ENCODE measurements around the gene PAOX. TPM values are rescaled to one million over a fixed set of nuclear protein-coding genes. Genes with fewer than 3 reads are reported as not detected.
"Not testable (repeated sequence)": the region's sequence is repeated elsewhere in the genome, so short reads cannot be mapped to it uniquely, and the experiment has no call there.

Gene PAOX
- total RNA-seq, 1 donor from 2014 or later: 9.4 TPM

DNA sequence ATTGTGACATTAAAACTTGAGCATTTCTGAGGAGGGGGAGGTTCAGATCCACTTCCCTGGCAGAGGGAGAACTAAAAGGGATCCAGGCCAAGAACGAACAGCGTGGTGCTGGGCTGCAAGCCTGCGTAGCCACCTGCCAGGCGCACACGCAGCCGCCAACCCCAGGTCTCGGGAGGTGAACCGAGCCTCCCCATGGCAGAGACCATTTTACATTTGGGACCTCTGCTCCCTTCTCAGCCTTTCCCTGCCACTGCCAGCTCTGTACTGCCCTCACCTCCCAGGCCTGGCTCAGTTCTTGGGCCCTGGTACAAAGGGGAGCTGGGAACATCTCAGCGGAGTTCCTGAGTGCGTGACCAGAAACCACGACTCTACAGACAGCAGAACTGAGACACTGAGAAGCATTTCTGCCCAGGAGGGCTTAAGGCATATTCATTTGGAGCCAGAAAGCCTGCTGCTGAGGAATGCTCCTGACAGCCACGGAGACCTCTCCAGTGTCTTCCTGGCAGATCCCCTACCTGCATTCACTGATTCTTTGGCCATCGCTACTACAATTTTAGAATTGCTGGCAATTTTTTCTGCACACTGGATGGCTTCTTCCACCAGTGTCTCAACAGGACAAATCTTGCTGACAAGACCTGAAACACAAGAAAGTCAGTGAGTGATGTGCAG lies 13.5 kb upstream of the PAOX start:
- Mint-ChIP-seq H3K36me3 (ENCODE audit: low read depth) (peaks cover 26% of the 10 kb centered on the region), H3K4me1 (peaks cover 4% of the 10 kb centered on the region)
- intact Hi-C loops (cut with micrococcal nuclease): no loop called here

DNA sequence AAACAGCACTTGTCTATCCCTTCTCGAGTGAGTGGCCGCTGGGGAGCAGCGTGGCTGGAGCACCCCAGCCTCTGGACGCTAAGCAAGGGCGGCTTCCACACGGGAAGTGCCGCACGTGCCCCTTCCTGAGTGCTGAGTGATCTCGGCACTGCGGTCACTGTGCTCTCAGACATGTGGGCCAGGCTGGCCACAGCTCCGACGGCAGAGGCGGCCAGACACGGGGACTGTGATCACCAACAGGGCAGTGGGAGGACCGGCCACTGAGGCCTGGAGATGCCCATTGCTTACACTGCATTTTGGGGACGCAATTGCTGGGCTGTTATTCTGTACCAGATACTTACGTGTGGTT lies 13.0 kb upstream of the PAOX start:
- peaks cover 4% of the 10 kb centered on the region for H3K4me1 Mint-ChIP-seq
- H3K9me3 Mint-ChIP-seq: no peaks in the 10 kb centered on the region
- intact Hi-C loops (cut with micrococcal nuclease): no loop called here
- DNase-seq: no peak
- H3K36me3 Mint-ChIP-seq (ENCODE audit: low read depth): peaks cover 26% of the 10 kb centered on the region
- no peak overlapping the region for H3K27ac Mint-ChIP-seq
- H3K27me3 Mint-ChIP-seq: no peaks in the 10 kb centered on the region
- no peak overlapping the region for H3K4me3 Mint-ChIP-seq

More for the DNA sequence above, 13.5 kb upstream of the PAOX start:
- H3K9me3 Mint-ChIP-seq: no peaks in the 10 kb centered on the region
- no peak for DNase-seq
- H3K27me3 Mint-ChIP-seq: no peaks in the 10 kb centered on the region
- no peak overlapping the region for H3K27ac Mint-ChIP-seq
- no peak overlapping the region for H3K4me3 Mint-ChIP-seq

DNA sequence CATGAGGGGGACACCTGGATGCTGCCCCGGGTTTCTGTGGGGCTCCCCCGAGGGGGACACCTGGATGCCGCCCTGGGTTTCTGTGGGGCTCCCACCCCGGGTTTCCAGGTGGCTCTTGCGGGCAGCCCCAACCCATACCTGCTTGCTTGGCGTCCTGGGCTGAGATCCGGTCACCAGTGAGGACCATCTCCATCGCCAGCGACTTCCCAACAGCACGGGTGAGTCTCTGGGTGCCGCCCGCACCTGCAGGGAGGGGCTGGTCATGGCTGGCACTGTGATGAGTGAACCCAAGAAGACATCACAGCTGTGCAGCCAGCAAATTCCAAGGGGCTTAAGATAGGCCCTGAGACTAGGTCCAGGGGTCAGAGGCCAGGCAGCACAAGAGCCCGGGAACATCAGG lies 12.3 kb upstream of the PAOX start:
- Mint-ChIP-seq H3K27me3 (no peaks in the 10 kb centered on the region), H3K36me3 (ENCODE audit: low read depth) (peaks cover 27% of the 10 kb centered on the region), H3K9me3 (no peaks in the 10 kb centered on the region), H3K27ac (no peak overlapping the region), H3K4me3 (no peak overlapping the region), H3K4me1 (peaks cover 2% of the 10 kb centered on the region)
- intact Hi-C loops (cut with micrococcal nuclease): no loop called here
- DNase-seq: no peak

GRCh38 chr10:133367461-133367860 lies 11.6 kb upstream of the PAOX start:
- intact Hi-C loops (cut with micrococcal nuclease); H3K9me3 Mint-ChIP-seq; H3K4me1 Mint-ChIP-seq; H3K4me3 Mint-ChIP-seq; H3K27ac Mint-ChIP-seq; H3K27me3 Mint-ChIP-seq; DNase-seq: not testable (repeated sequence)
- peaks cover 24% of the 10 kb centered on the region for H3K36me3 Mint-ChIP-seq (ENCODE audit: low read depth)

- intact Hi-C loops (cut with micrococcal nuclease): no loop called here
- Mint-ChIP-seq H3K9me3 (no peaks in the 10 kb centered on the region), H3K4me3 (no peak overlapping the region), H3K27ac (no peak overlapping the region), H3K4me1 (peaks cover 5% of the 10 kb centered on the region), H3K27me3 (no peaks in the 10 kb centered on the region), H3K36me3 (ENCODE audit: low read depth) (peaks cover 25% of the 10 kb centered on the region)
- no peak for DNase-seq
Measured at GRCh38 chr10:133368153-133368552, 10.9 kb upstream of the PAOX start.

DNA sequence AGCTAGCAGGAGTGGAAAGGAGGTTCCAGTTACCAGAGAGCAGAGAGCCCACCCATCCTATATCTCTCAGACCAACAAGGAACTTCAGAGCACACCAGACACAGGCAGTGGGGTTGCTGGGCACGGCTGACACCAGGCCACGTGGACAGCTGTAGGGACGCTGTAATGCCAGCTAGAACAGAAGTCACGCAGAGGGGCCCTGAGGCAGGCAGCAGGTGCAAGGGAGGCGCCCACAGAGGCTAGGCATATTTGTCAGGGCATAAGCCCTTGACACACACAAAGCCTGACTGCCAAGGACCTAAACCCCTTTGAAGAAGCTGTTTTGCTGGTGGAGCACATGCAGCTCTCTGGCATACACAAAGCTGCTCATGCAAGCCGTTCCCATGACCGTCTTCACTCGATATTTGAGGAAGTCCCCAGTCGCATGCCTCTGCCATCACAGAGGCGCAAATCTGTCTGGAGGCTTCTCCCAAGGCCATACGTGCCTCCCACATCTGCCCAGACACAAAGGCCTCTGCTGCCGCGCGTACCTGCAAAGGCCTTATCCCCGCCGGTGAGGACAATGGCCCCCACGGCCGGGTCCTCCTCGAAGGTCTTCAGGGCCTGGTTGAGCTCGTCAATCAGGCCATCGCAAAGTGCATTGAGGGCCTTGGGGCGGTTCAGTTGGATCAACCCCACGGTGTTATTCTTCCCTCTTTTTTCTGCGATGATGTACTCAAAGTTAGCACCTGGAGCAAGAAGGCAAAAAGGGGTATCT lies 8.9 kb upstream of the PAOX start:
- intact Hi-C loops (cut with micrococcal nuclease): loop anchor here (10.0 kb wide), 1 partner anchor 1185 kb away; the partner anchor contains the start of gene DPYSL4
- peaks cover 10% of the 10 kb centered on the region for H3K4me1 Mint-ChIP-seq
- H3K27ac Mint-ChIP-seq: no peak overlapping the region
- no peaks in the 10 kb centered on the region for H3K9me3 Mint-ChIP-seq
- no peaks in the 10 kb centered on the region for H3K27me3 Mint-ChIP-seq
- no peak for DNase-seq
- H3K4me3 Mint-ChIP-seq: no peak overlapping the region
- H3K36me3 Mint-ChIP-seq (ENCODE audit: low read depth): peaks cover 21% of the 10 kb centered on the region

DNA sequence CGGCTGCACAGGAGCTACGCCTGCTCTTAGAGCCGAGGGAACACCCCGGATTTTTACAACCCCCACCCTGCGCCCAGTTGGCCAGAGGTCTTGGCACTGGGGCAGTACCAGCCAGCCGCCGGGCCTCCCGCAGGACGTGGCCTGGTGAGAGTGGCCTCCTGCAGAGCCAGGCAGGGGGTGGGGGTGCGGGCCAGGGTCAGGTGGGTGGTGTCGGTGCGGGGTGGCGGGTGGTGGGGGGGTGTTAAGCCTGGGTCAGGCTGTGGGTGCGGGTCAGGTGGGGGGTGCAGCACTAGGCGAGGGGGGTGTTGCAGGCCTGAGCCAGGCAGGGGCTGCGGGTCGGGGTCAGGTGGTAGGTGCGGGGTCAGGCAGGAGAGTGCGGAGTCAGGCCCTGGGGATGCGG lies 6.6 kb upstream of the PAOX start:
- Mint-ChIP-seq H3K4me3 (peak overlapping the region; percentile 94), H3K4me1 (peaks cover 10% of the 10 kb centered on the region), H3K27ac (no peak overlapping the region), H3K36me3 (ENCODE audit: low read depth) (peaks cover 17% of the 10 kb centered on the region), H3K9me3 (no peaks in the 10 kb centered on the region), H3K27me3 (peaks cover 3% of the 10 kb centered on the region)
- DNase-seq: no peak
- intact Hi-C loops (cut with micrococcal nuclease): loop anchor here (10.0 kb wide), 1 partner anchor 1188 kb away; the partner anchor contains the start of gene DPYSL4

- peak; percentile 99 for DNase-seq
- Mint-ChIP-seq H3K4me3 (peak within 1 kb of the TSS; percentile 94), H3K36me3 (ENCODE audit: low read depth) (peaks cover 13% of the 10 kb centered on the region), H3K27ac (peak within 1 kb of the TSS; percentile 86), H3K27me3 (peaks cover 3% of the 10 kb centered on the region), H3K4me1 (peaks cover 12% of the 10 kb centered on the region), H3K9me3 (no peaks in the 10 kb centered on the region)
- intact Hi-C loops (cut with micrococcal nuclease): loop anchor here (1.0 to 10.0 kb wide), 3 partner anchors 16 to 1189 kb away; partner anchors contain the start of gene DPYSL4
Measured at GRCh38 chr10:133373174-133374090, 5.6 kb upstream of the PAOX start, which contains the start of gene ECHS1. TSS of gene ECHS1 (minus strand) at chr10:133373354. CDS start at chr10:133373333, 21 bp downstream.

GRCh38 chr10:133375357-133376115 lies 3.5 kb upstream of the PAOX start:
- DNase-seq: no peak
- H3K27me3 Mint-ChIP-seq: peaks cover 3% of the 10 kb centered on the region
- H3K36me3 Mint-ChIP-seq (ENCODE audit: low read depth): peaks cover 3% of the 10 kb centered on the region
- no peak overlapping the region for H3K27ac Mint-ChIP-seq
- H3K4me3 Mint-ChIP-seq: no peak overlapping the region
- H3K4me1 Mint-ChIP-seq: peaks cover 10% of the 10 kb centered on the region
- intact Hi-C loops (cut with micrococcal nuclease): loop anchor here (5.0 to 10.0 kb wide), 2 partner anchors 113 to 1191 kb away; partner anchors contain the start of gene DPYSL4
- no peaks in the 10 kb centered on the region for H3K9me3 Mint-ChIP-seq

DNA sequence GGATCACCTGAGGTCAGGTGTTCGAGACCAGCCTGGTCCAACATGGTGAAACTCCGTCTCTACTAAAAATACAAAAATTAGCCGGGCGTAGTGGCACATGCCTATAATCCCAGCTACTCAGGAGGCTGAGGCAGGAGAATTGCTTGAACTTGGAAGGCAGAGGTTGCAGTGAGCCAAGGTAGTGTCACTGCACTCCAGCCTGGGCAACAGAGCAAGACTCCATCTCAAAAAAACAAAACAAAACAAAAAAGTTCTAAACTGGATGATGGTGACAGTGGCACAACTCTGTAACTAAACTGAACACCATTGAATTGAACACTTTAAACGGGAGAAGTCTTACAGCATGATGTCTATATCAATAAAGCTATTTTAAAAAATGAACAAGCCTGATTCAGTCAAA lies 2.9 kb upstream of the PAOX start:
- intact Hi-C loops (cut with micrococcal nuclease): loop anchor here (5.0 to 10.0 kb wide), 2 partner anchors 114 to 1191 kb away; partner anchors contain the start of gene DPYSL4

GRCh38 chr10:133377025-133377817 lies 1.8 kb upstream of the PAOX start:
- intact Hi-C loops (cut with micrococcal nuclease): loop anchor here (5.0 to 10.0 kb wide), 2 partner anchors 115 to 1192 kb away; partner anchors contain the start of gene DPYSL4

More for the DNA sequence above, 2.9 kb upstream of the PAOX start:
- DNase-seq; H3K9me3 Mint-ChIP-seq; H3K27me3 Mint-ChIP-seq; H3K36me3 Mint-ChIP-seq (ENCODE audit: low read depth); H3K27ac Mint-ChIP-seq: not testable (repeated sequence)
- Mint-ChIP-seq H3K4me1 (peaks cover 10% of the 10 kb centered on the region), H3K4me3 (peak overlapping the region; percentile 61)

DNA sequence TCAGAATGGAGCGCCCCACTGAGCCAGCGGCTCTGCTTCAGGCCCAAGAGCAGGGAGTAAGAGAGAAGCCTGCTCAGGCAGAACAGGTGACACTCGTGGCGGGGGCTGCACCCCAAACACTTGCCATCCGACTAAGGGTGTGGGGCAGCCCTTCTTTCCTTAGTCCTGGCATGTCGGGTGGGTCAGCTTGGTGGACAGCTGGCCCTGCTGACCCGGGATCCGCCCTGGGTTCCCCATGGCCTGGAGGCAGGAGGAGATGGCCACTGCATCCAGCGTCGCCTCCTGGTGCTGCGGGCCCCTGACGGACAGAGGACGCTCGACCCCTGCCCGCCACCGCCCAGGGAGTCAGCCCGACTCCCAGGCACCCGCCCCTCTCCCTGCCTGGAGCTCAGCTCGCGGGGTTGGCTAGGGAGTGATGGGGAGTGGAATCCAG lies 1.2 kb upstream of the PAOX start:
- Mint-ChIP-seq H3K4me1 (peaks cover 8% of the 10 kb centered on the region), H3K9me3 (no peaks in the 10 kb centered on the region), H3K36me3 (ENCODE audit: low read depth) (peaks cover 6% of the 10 kb centered on the region), H3K27me3 (peaks cover 3% of the 10 kb centered on the region), H3K27ac (no peak overlapping the region), H3K4me3 (peak overlapping the region; percentile 80)
- no peak for DNase-seq
- intact Hi-C loops (cut with micrococcal nuclease): loop anchor here (1.0 to 10.0 kb wide), 4 partner anchors 16 to 1193 kb away; partner anchors contain the start of genes DPYSL4, FUOM and MTG1

More at GRCh38 chr10:133377025-133377817, 1.8 kb upstream of the PAOX start:
- H3K27ac Mint-ChIP-seq: no peak overlapping the region
- peaks cover 6% of the 10 kb centered on the region for H3K36me3 Mint-ChIP-seq (ENCODE audit: low read depth)
- H3K4me3 Mint-ChIP-seq: peak overlapping the region; percentile 47
- no peak for DNase-seq
- H3K4me1 Mint-ChIP-seq: peaks cover 8% of the 10 kb centered on the region
- peaks cover 3% of the 10 kb centered on the region for H3K27me3 Mint-ChIP-seq
- no peaks in the 10 kb centered on the region for H3K9me3 Mint-ChIP-seq

All from activated CD4-positive, alpha-beta T cell treated with anti-CD3 and anti-CD28 coated beads, Interleukin-2, amount 10 ng/mL, durations not matched to agents 24 days and 14 days (primary cell).